NK-92 (cell line): Measurements from ENCODE around the gene TMEM51.

Experiments
- DNase-seq: peaks from one replicate; lab custom pipeline; 2025; ENCODE audit not compliant: unreplicated experiment; lab: John Stamatoyannopoulos, UW

The TMEM51 gene

GRCh38 chr1:15238789-15239188 lies 85.2 kb downstream of the TMEM51 start:
- no peak for DNase-seq

DNA sequence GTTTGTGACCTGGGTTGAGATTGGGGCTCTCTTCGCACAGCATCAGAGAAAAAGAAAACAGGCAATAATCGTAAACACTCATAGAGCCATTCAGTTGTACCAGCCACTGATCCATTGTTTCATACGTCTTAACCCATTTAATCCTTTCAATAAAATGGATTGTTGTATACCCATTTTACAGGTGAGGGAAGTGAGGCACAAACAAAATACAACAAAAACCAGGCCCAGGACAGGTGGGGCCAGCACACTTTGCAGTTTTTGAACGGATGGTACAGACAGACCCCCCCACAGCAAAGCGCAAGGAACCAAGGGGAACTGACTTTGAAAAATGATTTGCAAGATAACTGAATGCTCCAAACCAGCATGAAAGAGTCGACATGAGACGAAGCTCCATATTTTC lies 89.2 kb downstream of the TMEM51 start:
- no peak for DNase-seq

GRCh38 chr1:15243275-15244043 lies 89.9 kb downstream of the TMEM51 start:
- no peak for DNase-seq

DNA sequence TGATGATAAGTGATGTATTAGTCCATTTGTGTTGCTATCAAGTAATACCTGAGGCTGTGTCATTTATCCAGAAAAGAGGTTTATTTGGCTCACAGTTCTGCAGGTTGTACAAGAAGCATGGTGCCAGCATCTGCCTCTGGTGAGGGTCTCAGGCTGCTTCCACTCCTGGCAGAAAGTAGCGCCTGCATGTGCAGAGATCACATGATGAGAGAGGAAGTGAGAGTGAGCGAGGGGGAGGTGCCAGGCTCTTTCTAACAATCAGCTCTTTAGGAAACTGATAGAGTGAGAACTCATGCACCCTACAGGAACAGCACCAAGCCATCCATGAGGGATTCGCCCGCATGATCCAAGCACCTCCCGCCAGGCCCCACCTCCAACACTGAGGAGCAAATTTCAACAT lies 91.3 kb downstream of the TMEM51 start:
- DNase-seq: no peak

- no peak for DNase-seq
Observed at GRCh38 chr1:15245593-15246360, 92.2 kb downstream of the TMEM51 start.

- no peak for DNase-seq
Observed at GRCh38 chr1:15246960-15247614, 93.5 kb downstream of the TMEM51 start, which contains the start of gene FHAD1. Gene FHAD1, plus strand, starts transcription at chr1:15247223. Its CDS starts 4,562 bp downstream, at chr1:15251785.

- no peak for DNase-seq
Observed at GRCh38 chr1:15248216-15248615, 94.7 kb downstream of the TMEM51 start.

- DNase-seq: no peak
Observed at GRCh38 chr1:15249081-15249480, 95.5 kb downstream of the TMEM51 start.

- no peak for DNase-seq
Observed at GRCh38 chr1:15251857-15252835, 98.6 kb downstream of the TMEM51 start.

DNA sequence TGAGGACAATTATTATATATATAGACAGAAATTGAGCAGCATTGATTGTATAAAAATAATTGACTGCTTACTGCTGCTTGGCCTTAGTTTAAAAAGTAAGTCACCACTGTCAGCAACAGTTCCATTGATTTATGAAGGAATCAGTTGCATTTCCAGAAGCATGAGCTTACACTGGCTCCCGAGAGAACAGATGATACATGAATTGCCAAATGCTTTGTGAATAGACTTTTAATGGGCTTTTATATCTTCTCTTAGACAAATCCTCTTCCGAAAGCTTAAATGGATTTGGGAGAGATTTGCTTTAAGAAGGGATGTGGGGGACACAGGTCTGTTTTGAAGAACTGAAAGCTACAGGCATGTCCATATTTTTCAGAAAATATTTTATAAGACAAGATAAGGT lies 101.0 kb downstream of the TMEM51 start:
- no peak for DNase-seq

GRCh38 chr1:15255582-15256149 lies 102.1 kb downstream of the TMEM51 start:
- no peak for DNase-seq

DNA sequence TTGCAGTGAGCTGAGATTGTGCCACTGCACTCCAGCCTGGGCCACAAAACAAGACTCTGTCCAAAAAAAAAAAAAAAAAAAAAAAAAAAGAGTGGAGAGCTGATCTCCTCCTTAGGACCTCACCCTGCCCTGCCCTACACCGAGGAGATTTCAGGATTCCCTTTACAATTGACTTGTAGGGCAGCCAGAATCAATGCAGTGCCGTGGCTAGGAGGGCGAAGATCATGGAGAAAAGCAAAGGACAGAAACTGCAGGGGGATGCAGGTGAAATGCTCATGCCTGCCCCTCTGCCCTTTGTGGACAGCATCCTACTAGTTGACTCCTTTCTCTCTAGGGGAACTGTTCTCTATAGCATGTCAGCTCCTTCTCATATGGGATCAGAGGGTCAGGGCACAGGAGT lies 103.0 kb downstream of the TMEM51 start:
- no peak for DNase-seq

GRCh38 chr1:15257309-15257708 lies 103.8 kb downstream of the TMEM51 start:
- DNase-seq: no peak

DNA sequence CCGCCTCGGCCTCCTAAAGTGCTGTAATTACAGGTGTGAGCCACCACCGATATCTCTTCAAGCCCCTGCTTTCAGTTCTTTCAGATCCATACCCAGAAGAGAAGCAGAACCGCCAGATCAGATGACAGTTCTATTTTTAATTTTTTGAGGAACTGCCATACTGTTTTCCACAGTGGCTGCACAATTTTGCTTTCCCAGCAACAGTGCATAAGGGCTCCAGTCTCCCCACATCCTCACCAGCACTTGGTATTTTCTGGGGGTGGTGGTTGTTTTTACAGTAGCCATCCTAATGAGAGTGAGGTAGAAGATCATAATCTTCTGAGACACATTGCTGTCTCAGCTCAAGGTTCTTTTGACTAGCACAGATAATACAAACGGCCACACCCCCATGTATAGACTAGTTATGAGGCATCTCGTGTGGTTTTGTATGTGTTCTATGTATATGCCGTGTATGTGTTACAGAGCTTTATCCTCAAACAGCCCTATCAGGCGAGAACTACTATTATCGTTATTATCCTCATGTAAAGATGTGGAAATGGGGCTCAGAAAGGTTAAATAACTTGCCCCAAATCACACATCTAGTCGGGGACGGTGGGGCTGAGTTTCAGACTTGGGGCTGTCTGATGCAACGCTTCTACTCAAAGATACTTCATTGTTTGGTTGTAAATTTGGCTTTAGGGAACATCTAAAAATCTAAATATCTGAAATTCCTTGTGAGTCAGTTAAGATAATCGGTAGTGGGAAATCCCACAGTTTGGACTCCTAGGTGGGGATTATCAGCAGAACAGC lies 105.5 kb downstream of the TMEM51 start:
- DNase-seq: no peak

- no peak for DNase-seq
Observed at GRCh38 chr1:15259622-15260007, 106.1 kb downstream of the TMEM51 start.

DNA sequence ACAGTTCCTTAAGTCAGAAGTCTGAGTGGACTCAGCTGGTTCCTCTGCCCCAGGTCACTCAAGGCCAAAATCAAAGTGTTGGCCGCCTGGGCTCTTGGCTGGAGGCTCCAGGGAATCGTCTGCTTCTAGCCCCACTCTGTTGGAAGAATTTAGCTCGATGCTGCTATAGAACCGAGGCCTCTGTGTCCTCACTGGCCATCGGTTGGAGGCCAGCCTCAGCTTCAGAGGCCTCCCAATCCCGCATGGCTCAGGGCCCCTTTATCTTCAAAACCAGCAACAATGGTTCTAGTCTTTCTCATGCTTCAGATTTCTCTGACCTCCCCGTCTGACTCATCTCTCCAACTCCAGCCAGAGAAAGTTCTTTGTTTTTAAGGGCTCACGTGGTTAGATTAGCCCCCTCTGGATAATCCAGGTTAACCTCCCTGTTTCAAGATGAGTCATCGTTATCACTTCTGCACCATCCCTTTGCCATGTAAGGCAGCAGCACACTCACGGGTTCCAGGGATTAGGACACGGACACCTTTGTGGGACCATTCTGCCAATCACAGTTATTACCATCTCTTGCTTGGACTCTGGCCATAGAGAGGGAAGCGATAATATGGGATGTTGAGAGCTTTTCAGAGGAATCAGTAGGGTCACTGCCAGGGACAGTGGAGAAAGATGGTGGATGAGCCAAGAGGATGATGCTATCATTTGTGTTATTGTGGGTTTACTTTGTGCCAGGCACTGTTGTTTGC lies 107.0 kb downstream of the TMEM51 start:
- DNase-seq: no peak

DNA sequence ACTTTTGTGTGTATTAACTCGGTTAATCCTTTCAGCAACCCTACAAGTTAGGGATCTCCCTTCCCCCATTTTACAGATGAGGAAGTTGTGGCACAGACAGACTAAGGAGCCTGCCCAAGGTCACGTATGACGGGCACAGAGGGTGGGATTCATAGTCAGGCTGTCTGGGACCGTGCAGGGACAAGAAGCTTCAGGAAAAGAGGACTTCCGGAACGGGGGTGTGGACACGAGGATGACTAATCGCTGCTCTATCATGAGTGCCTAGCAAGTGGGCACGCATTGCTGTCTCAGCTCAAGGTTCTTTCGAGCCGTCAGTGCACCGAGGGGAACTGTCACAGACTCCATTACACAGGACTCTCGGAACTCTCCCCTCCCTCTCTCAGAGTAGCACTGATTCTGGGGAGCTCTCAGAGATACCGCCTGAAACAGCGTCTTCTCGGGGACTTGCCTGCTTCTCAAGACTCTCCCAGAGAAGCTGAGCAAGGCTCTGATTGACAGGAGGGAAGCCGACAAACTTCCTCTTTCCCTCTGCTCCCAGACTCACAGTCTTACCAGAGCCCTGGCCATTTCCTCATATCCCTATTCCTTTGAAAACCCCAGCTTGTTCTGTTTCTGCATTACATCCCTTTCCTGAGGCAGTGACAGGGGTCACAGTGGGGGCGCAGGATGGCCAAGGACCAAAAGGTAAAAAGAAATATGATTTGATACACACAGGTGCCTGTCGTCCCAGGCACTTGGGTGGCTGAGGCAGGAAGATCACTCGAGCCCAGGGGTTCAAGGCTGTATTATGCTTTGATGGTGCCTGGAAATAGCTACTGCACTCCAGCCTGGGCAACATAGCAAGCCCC lies 107.8 kb downstream of the TMEM51 start:
- no peak for DNase-seq

GRCh38 chr1:15262003-15262377 lies 108.4 kb downstream of the TMEM51 start:
- DNase-seq: no peak
